ENCODE data around the gene BICDL1. TPM values are rescaled to one million over a fixed set of nuclear protein-coding genes. Genes with fewer than 3 reads are reported as not detected.

BICDL1 gene
- total RNA-seq, 1 experiment from 2014 or later: 2.4 TPM

- CTCF ChIA-PET: interaction anchor here (0.7 to 1.0 kb wide), 2 partner anchors 142 to 601 kb away, joined by 3 read pairs; partner anchors contain the start of gene MLEC
Observed at GRCh38 chr12:120085920-120086645, 97.0 kb downstream of the BICDL1 start.

DNA sequence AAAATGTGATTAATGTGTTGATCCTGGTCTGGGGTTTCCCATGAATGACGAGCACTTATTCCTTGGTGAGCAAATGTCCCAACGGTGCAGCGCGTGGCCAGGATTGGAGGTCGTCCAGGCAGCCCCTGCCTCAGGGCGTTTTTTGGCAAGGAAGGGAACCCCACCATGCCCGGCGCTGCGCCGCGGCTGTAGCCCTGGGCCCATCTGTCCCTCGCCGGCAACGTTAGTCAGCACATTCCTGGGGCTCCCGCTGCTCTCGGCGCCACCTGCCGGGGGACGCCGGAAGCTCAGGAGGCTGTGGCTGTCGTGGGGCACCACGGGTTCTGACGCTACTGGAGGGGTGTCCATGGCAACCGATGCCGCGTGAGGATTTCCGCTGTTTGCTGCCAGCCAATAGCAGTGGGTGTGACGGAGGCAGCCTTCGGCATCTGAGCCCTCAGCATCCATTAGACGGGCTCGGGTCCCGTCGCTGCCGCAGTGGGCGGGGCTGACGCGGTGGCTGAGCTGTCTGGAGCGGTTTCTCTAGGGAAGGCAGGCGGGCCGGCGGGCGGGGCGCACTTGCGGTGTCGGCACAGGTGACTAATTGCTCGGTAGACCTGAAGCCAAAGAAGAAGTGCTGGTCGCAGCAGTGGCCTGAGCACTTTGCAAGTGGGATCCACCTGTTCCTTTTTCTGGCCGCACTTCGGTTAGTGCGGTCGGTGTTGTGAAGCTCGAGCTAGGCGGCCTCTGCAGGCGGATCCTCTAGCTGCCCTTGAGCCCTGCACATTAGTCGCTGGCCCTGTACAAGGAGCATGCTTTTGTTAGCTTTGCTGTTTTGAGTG lies 98.0 kb downstream of the BICDL1 start:
- ChIA-PET POLR2A (ENCODE audit: low non-redundant PET) (interaction anchor here (1.0 kb wide), 1 partner anchor 114 kb away, joined by 3 read pairs; the partner anchor contains the start of gene RPLP0), CTCF (interaction anchor here (1.0 kb wide), 1 partner anchor 141 kb away, joined by 3 read pairs; no protein-coding TSS in a partner anchor)
- H3K4me1 ChIP-seq (ENCODE audit: insufficient read depth, low read length, poor library complexity, severe bottlenecking): peaks cover 35% of the 10 kb centered on the region
- BruUV-seq (replicated peaks): no TSS peak
- no peaks in the 10 kb centered on the region for H3K36me3 ChIP-seq (ENCODE audit: insufficient read depth, low read length, poor library complexity, severe bottlenecking)
- peak overlapping the region; percentile 69 for H3K27ac ChIP-seq (ENCODE audit: low read depth, low read length, poor library complexity, severe bottlenecking)
- intact Hi-C loops (cut with micrococcal nuclease; ENCODE audit: unreplicated experiment): loop anchor here (2.0 kb wide), 1 partner anchor 98 kb away; the partner anchor contains the start of gene BICDL1
- peak overlapping the region; percentile 43 for H3K4me3 ChIP-seq (ENCODE audit: low read depth, low read length, poor library complexity, severe bottlenecking)
- no peaks in the 10 kb centered on the region for H3K27me3 ChIP-seq (replicated peaks; ENCODE audit: insufficient read depth, low read depth, low read length, poor library complexity)
- TF ChIP-seq EZH2 (IDR thresholded peaks at IDR 0.05; ENCODE audit: borderline replicate concordance, low read depth, low read length, poor library complexity, severe bottlenecking) (no peak), CTCF (conservative IDR thresholded peaks at IDR 0.05; ENCODE audit: low read depth, low read length) (peak; percentile 99)
- DNase-seq (ENCODE audit: low spot score): peak; percentile 100
- H3K9me3 ChIP-seq (ENCODE audit: low read depth, low read length, poor library complexity, severe bottlenecking): no peaks in the 10 kb centered on the region

More at GRCh38 chr12:120085920-120086645, 97.0 kb downstream of the BICDL1 start:
- TSS peak; percentile 78 for BruUV-seq (replicated peaks)
- Histone ChIP-seq H3K27ac (ENCODE audit: low read depth, low read length, poor library complexity, severe bottlenecking) (peak overlapping the region; percentile 69), H3K9me3 (ENCODE audit: low read depth, low read length, poor library complexity, severe bottlenecking) (no peaks in the 10 kb centered on the region), H3K4me1 (ENCODE audit: insufficient read depth, low read length, poor library complexity, severe bottlenecking) (peaks cover 28% of the 10 kb centered on the region), H3K27me3 (replicated peaks; ENCODE audit: insufficient read depth, low read depth, low read length, poor library complexity) (no peaks in the 10 kb centered on the region), H3K36me3 (ENCODE audit: insufficient read depth, low read length, poor library complexity, severe bottlenecking) (no peaks in the 10 kb centered on the region), H3K4me3 (ENCODE audit: low read depth, low read length, poor library complexity, severe bottlenecking) (peak overlapping the region; percentile 43)
- TF ChIP-seq EZH2 (IDR thresholded peaks at IDR 0.05; ENCODE audit: borderline replicate concordance, low read depth, low read length, poor library complexity, severe bottlenecking) (no peak), CTCF (conservative IDR thresholded peaks at IDR 0.05; ENCODE audit: low read depth, low read length) (no peak)
- DNase-seq (ENCODE audit: low spot score): no peak
- POLR2A ChIA-PET (ENCODE audit: low non-redundant PET): interaction anchor here (0.6 kb wide), 1 partner anchor 690 kb away, joined by 4 read pairs; no protein-coding TSS in a partner anchor
- intact Hi-C loops (cut with micrococcal nuclease; ENCODE audit: unreplicated experiment): loop anchor here (2.0 kb wide), 1 partner anchor 97 kb away; the partner anchor contains the start of gene BICDL1

DNA sequence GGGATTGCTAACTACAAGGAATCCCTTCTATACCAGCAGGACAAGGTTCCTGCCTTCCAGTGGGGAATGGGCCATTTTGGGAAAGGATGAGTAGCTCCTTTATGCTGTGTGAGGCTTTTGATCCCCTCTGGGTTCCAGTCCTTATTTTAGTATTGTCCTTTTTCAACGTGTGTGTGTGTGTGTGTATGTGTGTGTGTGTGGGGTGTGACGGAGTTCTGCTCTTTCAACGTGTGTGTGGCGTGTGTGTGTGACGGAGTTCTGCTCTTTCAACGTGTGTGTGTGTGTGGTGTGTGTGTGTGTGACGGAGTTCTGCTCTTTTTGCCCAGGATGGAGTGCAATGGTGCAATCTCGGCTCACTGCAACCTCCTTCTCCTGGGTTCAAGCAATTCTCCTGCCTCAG lies 100.1 kb downstream of the BICDL1 start:
- no peak for DNase-seq (ENCODE audit: low spot score)
- intact Hi-C loops (cut with micrococcal nuclease; ENCODE audit: unreplicated experiment): no loop called here
- Histone ChIP-seq H3K36me3 (ENCODE audit: insufficient read depth, low read length, poor library complexity, severe bottlenecking) (no peaks in the 10 kb centered on the region), H3K4me3 (ENCODE audit: low read depth, low read length, poor library complexity, severe bottlenecking) (no peak overlapping the region), H3K9me3 (ENCODE audit: low read depth, low read length, poor library complexity, severe bottlenecking) (no peaks in the 10 kb centered on the region), H3K27ac (ENCODE audit: low read depth, low read length, poor library complexity, severe bottlenecking) (no peak overlapping the region), H3K27me3 (replicated peaks; ENCODE audit: insufficient read depth, low read depth, low read length, poor library complexity) (no peaks in the 10 kb centered on the region), H3K4me1 (ENCODE audit: insufficient read depth, low read length, poor library complexity, severe bottlenecking) (peaks cover 35% of the 10 kb centered on the region)
- TF ChIP-seq EZH2 (IDR thresholded peaks at IDR 0.05; ENCODE audit: borderline replicate concordance, low read depth, low read length, poor library complexity, severe bottlenecking): no peak
- no peak for TF ChIP-seq CTCF (conservative IDR thresholded peaks at IDR 0.05; ENCODE audit: low read depth, low read length)
- ChIA-PET CTCF (no interaction called here), POLR2A (ENCODE audit: low non-redundant PET) (no interaction called here)
- BruUV-seq (replicated peaks): no TSS peak

Data from A673 (cell line).